Activated T-helper 1 cell treated with Interleukin-2 at 50 U/mL for 16 hours (primary cell): ENCODE results near the gene OAS3.
"Not testable (repeated sequence)": the region's sequence is repeated elsewhere in the genome, so short reads cannot be mapped to it uniquely, and the experiment has no call there.

Source experiments
- DNase-seq: peaks from one replicate; pipeline ENCODE4 v3.0.0-alpha.2; 2020; ENCODE audit warnings: low read depth

The OAS3 gene

GRCh38 chr12:112937741-112938719 lies at the start of gene OAS3:
Gene OAS3, plus strand, starts transcription at chr12:112938474. Its CDS starts 57 bp downstream, at chr12:112938531.
- DNase-seq: peak; percentile 41

- no peak for DNase-seq
Observed at GRCh38 chr12:112891093-112892024, 46.9 kb upstream of the OAS3 start.

- no peak for DNase-seq
Observed at GRCh38 chr12:112892856-112893255, 45.4 kb upstream of the OAS3 start.

GRCh38 chr12:112894128-112894527 lies 44.1 kb upstream of the OAS3 start:
- DNase-seq: no peak

GRCh38 chr12:112898380-112898779 lies 39.9 kb upstream of the OAS3 start:
- DNase-seq: no peak

GRCh38 chr12:112900298-112901145 lies 37.8 kb upstream of the OAS3 start:
- no peak for DNase-seq

- no peak for DNase-seq
Observed at GRCh38 chr12:112901271-112901670, 37.0 kb upstream of the OAS3 start.

- DNase-seq: no peak
Observed at GRCh38 chr12:112904571-112904970, 33.7 kb upstream of the OAS3 start.

- no peak for DNase-seq
Observed at GRCh38 chr12:112905451-112906089, 32.7 kb upstream of the OAS3 start.

GRCh38 chr12:112906712-112907414 lies 31.4 kb upstream of the OAS3 start, which contains the start of gene OAS1:
Gene OAS1, plus strand, starts transcription at chr12:112906962. Its CDS starts 78 bp downstream, at chr12:112907040.
- DNase-seq: no peak

- no peak for DNase-seq
Observed at GRCh38 chr12:112907415-112908157, 30.7 kb upstream of the OAS3 start.

GRCh38 chr12:112908548-112908947 lies 29.7 kb upstream of the OAS3 start:
- no peak for DNase-seq

GRCh38 chr12:112909693-112910092 lies 28.6 kb upstream of the OAS3 start:
- DNase-seq: no peak

- no peak for DNase-seq
Observed at GRCh38 chr12:112913038-112913688, 25.1 kb upstream of the OAS3 start.

GRCh38 chr12:112913888-112914287 lies 24.4 kb upstream of the OAS3 start:
- DNase-seq: not testable (repeated sequence)

GRCh38 chr12:112916270-112916669 lies 22.0 kb upstream of the OAS3 start:
- no peak for DNase-seq

- DNase-seq: no peak
Observed at GRCh38 chr12:112919121-112919520, 19.2 kb upstream of the OAS3 start.

GRCh38 chr12:112924986-112925385 lies 13.3 kb upstream of the OAS3 start:
- DNase-seq: no peak

- DNase-seq: not testable (repeated sequence)
Observed at GRCh38 chr12:112926416-112927033, 11.7 kb upstream of the OAS3 start.
